GM19463 (cell line): Measurements from ENCODE around the gene MICOS13.

Source experiments
- ATAC-seq: cut with Tn5 transposase; IDR thresholded peaks from one replicate; pipeline ENCODE4 v1.9.1; 2021; ENCODE audit warnings: mild to moderate bottlenecking, moderate library complexity; ENCODE audit not compliant: unreplicated experiment

MICOS13 gene

DNA sequence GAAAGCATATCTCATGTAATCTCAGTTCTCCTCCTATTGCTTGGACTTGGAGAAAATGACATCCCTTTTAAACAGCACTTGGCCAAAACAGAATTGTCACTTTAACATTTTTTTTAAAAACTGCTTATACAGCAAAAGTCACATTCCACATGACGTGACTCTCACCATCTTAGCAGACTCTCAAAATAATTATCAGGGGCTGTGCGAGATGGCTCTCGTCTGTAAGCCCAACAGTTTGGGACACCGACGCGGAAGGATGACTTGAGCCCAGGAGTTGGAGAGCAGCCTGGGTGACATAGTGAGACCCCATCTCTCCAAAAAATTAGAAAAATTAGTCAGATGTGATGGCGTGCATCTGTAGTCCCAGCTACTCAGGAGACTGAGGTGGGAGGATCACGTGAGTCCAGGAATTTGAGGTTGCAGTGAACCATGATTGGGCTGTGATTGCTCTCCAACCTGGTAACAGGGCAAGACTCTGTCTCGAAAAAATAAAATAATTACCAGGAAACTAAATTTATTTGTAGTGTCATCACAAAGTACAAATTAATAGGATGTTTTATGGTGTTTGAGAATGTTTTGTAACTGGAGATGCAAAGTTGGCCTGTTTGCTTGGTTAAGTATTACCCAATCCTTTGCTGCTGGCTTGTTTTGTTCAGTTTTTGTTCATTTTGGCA, 48.6 kb downstream of the MICOS13 start:
- ATAC-seq, result no peak

DNA sequence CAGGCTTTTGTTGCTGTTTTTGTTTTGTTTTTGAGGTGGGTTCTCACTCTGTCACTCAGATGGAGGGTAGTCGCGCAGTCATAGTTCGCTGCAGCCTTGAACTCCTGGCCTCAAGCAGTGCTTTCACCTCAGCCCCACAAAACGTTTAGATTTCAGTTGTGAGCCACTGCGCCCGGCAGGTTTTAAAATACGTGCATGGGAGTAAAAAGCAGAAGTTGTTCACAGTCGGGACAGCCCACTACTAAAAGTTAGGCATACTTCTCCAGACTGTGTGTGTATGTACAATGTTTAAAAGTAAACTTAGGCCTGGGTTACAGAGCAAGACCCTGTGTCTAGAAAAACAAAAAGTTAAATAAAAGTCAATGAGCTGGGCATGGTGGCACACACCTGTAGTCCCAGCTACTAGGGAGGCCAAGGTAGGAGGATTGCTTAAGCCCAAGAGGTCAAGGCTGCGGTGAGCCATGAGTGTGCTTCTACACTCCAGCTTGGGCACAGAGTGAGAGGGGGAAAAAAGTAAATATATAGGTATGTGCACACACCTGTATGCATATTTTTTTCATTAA, 51.3 kb downstream of the MICOS13 start:
- no peak for ATAC-seq

DNA sequence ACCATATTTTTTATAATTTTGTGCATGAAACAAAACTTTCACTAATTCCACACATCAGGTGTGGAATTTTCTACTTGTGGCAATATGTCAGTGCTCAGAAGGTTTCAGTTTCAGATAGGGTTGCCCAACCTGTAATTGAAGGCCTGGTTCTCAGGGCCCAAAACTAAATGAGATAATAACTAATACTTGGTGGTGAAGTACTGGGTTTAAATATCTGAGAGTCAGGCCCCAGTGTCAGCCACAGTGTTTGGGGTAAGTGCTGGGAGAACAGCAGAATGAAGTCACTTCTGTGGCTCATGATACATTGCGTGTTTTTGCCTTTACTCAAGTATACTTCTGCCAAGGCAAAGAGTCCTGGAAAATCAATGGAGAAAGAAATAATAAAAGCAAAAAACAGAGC, 51.9 kb downstream of the MICOS13 start:
- ATAC-seq, result no peak
